ENCODE measurements around the gene UMPS. TPM values are rescaled to one million over a fixed set of nuclear protein-coding genes. Genes with fewer than 3 reads are reported as not detected.
A peak's percentile ranks its signal among the peaks of the same experiment; 100 is the strongest.

The UMPS gene
- polyA plus RNA-seq, 2 of the 4 experiments (the other 2 are of a cell fraction) = 53.0 to 64.4 TPM

- DNase-seq (ENCODE audit: low read depth in 1 of 2, low spot score in 1 of 2) = no peak
- TF ChIP-seq RARB (CRISPR knock-in tag; IDR thresholded peaks at IDR 0.05) (no peak), MAX (IDR thresholded peaks at IDR 0.05) (no peak), FOSB (CRISPR knock-in tag; IDR thresholded peaks at IDR 0.05) (no peak), HOXB5 (CRISPR knock-in tag; IDR thresholded peaks at IDR 0.05) (no peak), BCL3 (IDR thresholded peaks at IDR 0.05) (no peak), CHD4 (IDR thresholded peaks at IDR 0.05; ENCODE audit: borderline replicate concordance) (no peak), SMC3 (IDR thresholded peaks at IDR 0.05) (no peak), PHF8 (IDR thresholded peaks at IDR 0.05; ENCODE audit: borderline replicate concordance, low read depth) (no peak), MYC (IDR thresholded peaks at IDR 0.05; ENCODE audit: borderline replicate concordance, low read length) (no peak), ZSCAN20 (CRISPR knock-in tag; IDR thresholded peaks at IDR 0.05) (no peak), CBX2 (IDR thresholded peaks at IDR 0.05; ENCODE audit: borderline replicate concordance, low read depth) (no peak), BHLHE40 (IDR thresholded peaks at IDR 0.05; ENCODE audit: low read depth, low read length) (no peak), RFX5 (IDR thresholded peaks at IDR 0.05) (no peak)
- TF ChIP-seq, protein P1, sequence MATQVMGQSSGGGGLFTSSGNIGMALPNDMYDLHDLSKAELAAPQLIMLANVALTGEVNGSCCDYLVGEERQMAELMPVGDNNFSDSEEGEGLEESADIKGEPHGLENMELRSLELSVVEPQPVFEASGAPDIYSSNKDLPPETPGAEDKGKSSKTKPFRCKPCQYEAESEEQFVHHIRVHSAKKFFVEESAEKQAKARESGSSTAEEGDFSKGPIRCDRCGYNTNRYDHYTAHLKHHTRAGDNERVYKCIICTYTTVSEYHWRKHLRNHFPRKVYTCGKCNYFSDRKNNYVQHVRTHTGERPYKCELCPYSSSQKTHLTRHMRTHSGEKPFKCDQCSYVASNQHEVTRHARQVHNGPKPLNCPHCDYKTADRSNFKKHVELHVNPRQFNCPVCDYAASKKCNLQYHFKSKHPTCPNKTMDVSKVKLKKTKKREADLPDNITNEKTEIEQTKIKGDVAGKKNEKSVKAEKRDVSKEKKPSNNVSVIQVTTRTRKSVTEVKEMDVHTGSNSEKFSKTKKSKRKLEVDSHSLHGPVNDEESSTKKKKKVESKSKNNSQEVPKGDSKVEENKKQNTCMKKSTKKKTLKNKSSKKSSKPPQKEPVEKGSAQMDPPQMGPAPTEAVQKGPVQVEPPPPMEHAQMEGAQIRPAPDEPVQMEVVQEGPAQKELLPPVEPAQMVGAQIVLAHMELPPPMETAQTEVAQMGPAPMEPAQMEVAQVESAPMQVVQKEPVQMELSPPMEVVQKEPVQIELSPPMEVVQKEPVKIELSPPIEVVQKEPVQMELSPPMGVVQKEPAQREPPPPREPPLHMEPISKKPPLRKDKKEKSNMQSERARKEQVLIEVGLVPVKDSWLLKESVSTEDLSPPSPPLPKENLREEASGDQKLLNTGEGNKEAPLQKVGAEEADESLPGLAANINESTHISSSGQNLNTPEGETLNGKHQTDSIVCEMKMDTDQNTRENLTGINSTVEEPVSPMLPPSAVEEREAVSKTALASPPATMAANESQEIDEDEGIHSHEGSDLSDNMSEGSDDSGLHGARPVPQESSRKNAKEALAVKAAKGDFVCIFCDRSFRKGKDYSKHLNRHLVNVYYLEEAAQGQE (IDR thresholded peaks at IDR 0.05) = no peak
- ChIA-PET CTCF (interaction anchor here (0.9 to 15.7 kb wide), 7 partner anchors 7 to 141 kb away, joined by 3 to 352 read pairs (median 5); no protein-coding TSS in a partner anchor), POLR2A (interaction anchor here (0.9 kb wide), 1 partner anchor 8 kb away, joined by 3 read pairs; no protein-coding TSS in a partner anchor)
- no peak for FAIRE-seq
- 92% methylated on average over 13 of the region's 15 CpGs for WGBS (ENCODE audit: missing lambda C conversion rate)
- peaks cover 28% of the 10 kb centered on the region for H3K4me1 ChIP-seq
- no peak for ATAC-seq
- H3K4me3 ChIP-seq = no peak overlapping the region
- H3K4me2 ChIP-seq = no peak overlapping the region
- peak overlapping the region in 1 of 2 experiments; percentile 66; a peak in 2 of 6 replicates for H3K27ac ChIP-seq
- H3K9me3 ChIP-seq = no peaks in the 10 kb centered on the region
These were observed 33.5 kb downstream of the UMPS start for GRCh38 chr3:124763644-124764358.

DNA sequence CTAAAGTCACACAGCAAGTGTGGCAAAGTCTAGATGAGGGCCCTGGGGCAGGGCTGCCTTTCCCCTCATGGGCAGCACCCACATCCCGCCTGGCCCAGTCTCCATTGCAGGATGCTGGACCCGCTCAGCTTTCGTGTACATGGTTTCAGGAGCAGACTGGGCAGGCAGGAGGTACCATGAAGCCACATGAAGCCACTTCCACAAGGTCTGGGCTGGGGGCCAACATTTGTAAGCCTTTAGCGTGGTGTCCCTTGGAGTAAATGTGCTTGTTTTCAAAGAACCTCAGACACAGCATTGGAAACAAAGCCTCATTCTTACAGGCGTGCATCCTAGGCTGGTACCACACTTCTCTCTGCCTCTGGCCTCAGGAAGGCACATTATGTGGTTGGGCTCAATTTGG, 34.5 kb downstream of the UMPS start:
- Histone ChIP-seq H3K9me3 (no peaks in the 10 kb centered on the region), H3K4me2 (no peak overlapping the region), H3K27ac (peak overlapping the region in 1 of 2 experiments; percentile 66; a peak in 1 of 6 replicates), H3K4me1 (peaks cover 37% of the 10 kb centered on the region), H3K4me3 (no peak overlapping the region)
- DNase-seq (ENCODE audit: low read depth in 1 of 2, low spot score in 1 of 2) (no peak), FAIRE-seq (no peak), ATAC-seq (no peak)
- 81% methylated on average over 5 of the region's 5 CpGs for WGBS (ENCODE audit: missing lambda C conversion rate)
- TF ChIP-seq HDAC2 (IDR thresholded peaks at IDR 0.05) (no peak), ZC3H11A (IDR thresholded peaks at IDR 0.05) (no peak), CBX2 (IDR thresholded peaks at IDR 0.05; ENCODE audit: borderline replicate concordance, low read depth) (no peak), RARB (CRISPR knock-in tag; IDR thresholded peaks at IDR 0.05) (no peak), HES2 (IDR thresholded peaks at IDR 0.05) (no peak), MAZ (IDR thresholded peaks at IDR 0.05; ENCODE audit: borderline replicate concordance, low read depth, low read length) (no peak), PHF8 (IDR thresholded peaks at IDR 0.05; ENCODE audit: borderline replicate concordance, low read depth) (no peak), EP300 (IDR thresholded peaks at IDR 0.05) (no peak), RAD21 (conservative IDR thresholded peaks at IDR 0.05 in 1 of 2, IDR thresholded peaks at IDR 0.05 in 1 of 2) (no peak), CHD4 (IDR thresholded peaks at IDR 0.05; ENCODE audit: borderline replicate concordance) (no peak), EHF (CRISPR knock-in tag; IDR thresholded peaks at IDR 0.05) (no peak), SMC3 (IDR thresholded peaks at IDR 0.05) (no peak), CHD2 (IDR thresholded peaks at IDR 0.05; ENCODE audit: low read length, partially characterized antibody) (no peak), HEYL (CRISPR knock-in tag; IDR thresholded peaks at IDR 0.05) (no peak), MAX (IDR thresholded peaks at IDR 0.05) (no peak), POLR2AphosphoS2 (conservative IDR thresholded peaks at IDR 0.05; ENCODE audit: low read length) (no peak), NR3C1 (IDR thresholded peaks at IDR 0.05) (no peak), TP53 (CRISPR knock-in tag; IDR thresholded peaks at IDR 0.05) (no peak), RFX5 (IDR thresholded peaks at IDR 0.05) (no peak)
- TF ChIP-seq, protein P2, sequence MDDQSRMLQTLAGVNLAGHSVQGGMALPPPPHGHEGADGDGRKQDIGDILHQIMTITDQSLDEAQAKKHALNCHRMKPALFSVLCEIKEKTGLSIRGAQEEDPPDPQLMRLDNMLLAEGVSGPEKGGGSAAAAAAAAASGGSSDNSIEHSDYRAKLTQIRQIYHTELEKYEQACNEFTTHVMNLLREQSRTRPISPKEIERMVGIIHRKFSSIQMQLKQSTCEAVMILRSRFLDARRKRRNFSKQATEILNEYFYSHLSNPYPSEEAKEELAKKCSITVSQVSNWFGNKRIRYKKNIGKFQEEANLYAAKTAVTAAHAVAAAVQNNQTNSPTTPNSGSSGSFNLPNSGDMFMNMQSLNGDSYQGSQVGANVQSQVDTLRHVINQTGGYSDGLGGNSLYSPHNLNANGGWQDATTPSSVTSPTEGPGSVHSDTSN (IDR thresholded peaks at IDR 0.05) = no peak
- CTCF ChIA-PET = interaction anchor here (0.6 to 15.7 kb wide), 6 partner anchors 10 to 176 kb away, joined by 4 to 352 read pairs (median 10); no protein-coding TSS in a partner anchor
- POLR2A ChIA-PET = no interaction called here
